Thoracic aorta (tissue), 2 donors: ENCODE measurements around the gene EFR3B. TPM values are rescaled to one million over a fixed set of nuclear protein-coding genes. Genes with fewer than 3 reads are reported as not detected.

Experiments used
- ATAC-seq: fragments of 150-250 bp; one replicate; pipeline ENCODE4 v1.8.0; 2017; ENCODE audit warnings: low read depth; ENCODE audit not compliant: insufficient number of reproducible peaks, low FRiP score
- DNase-seq: peaks from one replicate; pipeline ENCODE4 v3.0.0-alpha.2; 2020; ENCODE audit warnings: low spot score
- H3K27ac ChIP-seq, 2 donors: fragments of 200-600 bp; sonication (generic); 1 replicate in 1 of 2; 2 replicates in 1 of 2; pipeline ENCODE4 v1.5.1; 2016; ENCODE audit warnings: mild to moderate bottlenecking in 2 of 2, moderate library complexity in 2 of 2
- H3K27me3 ChIP-seq: fragments of 200-600 bp; sonication (generic); replicated peaks from 2 replicates; pipeline ENCODE4 v1.6.0; 2016; ENCODE audit warnings: mild to moderate bottlenecking; ENCODE audit not compliant: insufficient read depth
- H3K36me3 ChIP-seq: fragments of 200-600 bp; sonication (generic); one replicate; pipeline ENCODE4 v1.5.1; 2016
- H3K4me1 ChIP-seq, 2 donors: fragments of 200-600 bp; sonication (generic); 1 replicate in 1 of 2; 2 replicates in 1 of 2; pipeline versions ENCODE4 v1.5.1 to v1.6.0; 2016; ENCODE audit warnings: low read depth in 2 of 2, mild to moderate bottlenecking in 1 of 2; ENCODE audit not compliant: control insufficient read depth in 1 of 2
- H3K4me3 ChIP-seq: fragments of 200-600 bp; sonication (generic); 2 replicates; pipeline ENCODE4 v1.5.1; 2016; ENCODE audit warnings: mild to moderate bottlenecking
- H3K9me3 ChIP-seq: fragments of 200-600 bp; sonication (generic); 2 replicates; pipeline ENCODE4 v1.5.1; 2016
- total RNA-seq, 2 donors: library from RNA; depleted of rRNA; stranded (reverse); fragments of >200 nt; gene quantifications; one replicate each; pipeline versions ENCODE4 v1.1.0 to v1.2.3, GENCODE V29; 2016
- TF ChIP-seq, protein P1 (sequence below): fragments of 200-600 bp; sonication (generic); IDR thresholded peaks from one replicate; pipeline ENCODE4 v1.5.1; 2019; ENCODE audit warnings: antibody characterized with exemption

EFR3B gene
- total RNA-seq, 2 donors from 2014 or later, result 0.81 to 1.4 TPM

DNA sequence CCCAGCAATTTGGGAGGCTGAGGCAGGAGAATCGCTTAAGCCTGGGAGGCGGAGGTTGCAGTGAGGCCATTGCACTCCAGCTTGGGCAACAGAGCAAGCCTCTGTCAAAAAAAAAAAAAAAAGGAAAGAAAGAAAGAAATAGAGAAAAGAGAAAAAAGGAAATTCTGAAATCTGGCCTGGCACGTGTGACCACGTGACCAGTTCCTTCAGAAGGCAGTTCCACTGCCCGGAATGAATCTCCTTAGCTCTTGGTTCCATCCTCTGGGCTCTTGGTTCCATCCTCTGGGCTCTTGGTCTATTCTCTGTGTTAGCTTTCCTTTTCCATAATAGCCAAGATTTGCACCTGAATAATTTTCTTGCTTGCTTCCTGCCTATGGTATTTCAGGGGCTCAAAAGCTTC lies 131.8 kb downstream of the EFR3B start:
- no peaks in the 10 kb centered on the region for H3K9me3 ChIP-seq
- no peak overlapping the region for H3K4me3 ChIP-seq
- TF ChIP-seq, protein P1, sequence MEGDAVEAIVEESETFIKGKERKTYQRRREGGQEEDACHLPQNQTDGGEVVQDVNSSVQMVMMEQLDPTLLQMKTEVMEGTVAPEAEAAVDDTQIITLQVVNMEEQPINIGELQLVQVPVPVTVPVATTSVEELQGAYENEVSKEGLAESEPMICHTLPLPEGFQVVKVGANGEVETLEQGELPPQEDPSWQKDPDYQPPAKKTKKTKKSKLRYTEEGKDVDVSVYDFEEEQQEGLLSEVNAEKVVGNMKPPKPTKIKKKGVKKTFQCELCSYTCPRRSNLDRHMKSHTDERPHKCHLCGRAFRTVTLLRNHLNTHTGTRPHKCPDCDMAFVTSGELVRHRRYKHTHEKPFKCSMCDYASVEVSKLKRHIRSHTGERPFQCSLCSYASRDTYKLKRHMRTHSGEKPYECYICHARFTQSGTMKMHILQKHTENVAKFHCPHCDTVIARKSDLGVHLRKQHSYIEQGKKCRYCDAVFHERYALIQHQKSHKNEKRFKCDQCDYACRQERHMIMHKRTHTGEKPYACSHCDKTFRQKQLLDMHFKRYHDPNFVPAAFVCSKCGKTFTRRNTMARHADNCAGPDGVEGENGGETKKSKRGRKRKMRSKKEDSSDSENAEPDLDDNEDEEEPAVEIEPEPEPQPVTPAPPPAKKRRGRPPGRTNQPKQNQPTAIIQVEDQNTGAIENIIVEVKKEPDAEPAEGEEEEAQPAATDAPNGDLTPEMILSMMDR, result no peak
- DNase-seq (no peak), ATAC-seq (no peak)
- H3K36me3 ChIP-seq, result no peaks in the 10 kb centered on the region
- H3K27me3 ChIP-seq, result no peaks in the 10 kb centered on the region
- H3K27ac ChIP-seq, result no peak overlapping the region
- H3K4me1 ChIP-seq, result peaks cover under 1 to 1% of the 10 kb centered on the region in 2 donors

DNA sequence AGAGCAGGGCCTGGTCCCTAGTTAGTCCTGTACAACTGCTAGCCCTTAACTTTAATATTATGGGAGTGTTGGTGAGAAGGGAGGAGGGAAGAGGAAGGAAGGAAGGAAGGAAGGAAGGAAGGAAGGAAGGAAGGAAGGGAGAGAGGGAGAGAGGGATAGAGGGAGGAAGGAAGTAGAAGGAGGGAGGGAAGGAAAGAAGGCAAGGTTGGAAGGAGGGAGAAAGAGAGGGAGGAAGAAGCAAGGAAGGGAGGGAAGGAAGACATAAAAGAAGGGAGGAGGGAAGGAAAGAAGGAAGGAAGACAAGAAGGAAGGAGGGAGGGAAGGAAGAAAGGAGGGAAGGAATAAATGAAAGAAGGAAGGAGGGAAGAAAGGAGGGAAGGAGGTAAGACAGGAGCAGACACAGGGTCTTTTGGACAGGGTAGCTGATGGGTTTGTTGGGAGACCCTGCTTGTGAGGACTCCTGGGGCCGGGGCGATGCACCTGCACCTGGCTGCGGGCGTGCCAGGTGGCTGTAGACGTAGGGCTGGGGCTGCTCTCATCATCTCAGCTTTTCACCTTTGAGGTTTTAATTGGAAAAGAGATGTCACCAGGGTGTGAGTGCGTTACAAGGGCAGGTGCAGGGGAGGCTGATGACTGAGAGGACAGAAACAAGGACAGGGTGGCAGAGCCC lies 132.5 kb downstream of the EFR3B start:
- ATAC-seq (no peak), DNase-seq (no peak)
- no peaks in the 10 kb centered on the region for H3K27me3 ChIP-seq
- no peak overlapping the region for H3K4me3 ChIP-seq
- H3K36me3 ChIP-seq, result no peaks in the 10 kb centered on the region
- no peaks in the 10 kb centered on the region for H3K4me1 ChIP-seq
- no peaks in the 10 kb centered on the region for H3K9me3 ChIP-seq
- H3K27ac ChIP-seq, result no peak overlapping the region
- TF ChIP-seq, protein P1, result no peak

DNA sequence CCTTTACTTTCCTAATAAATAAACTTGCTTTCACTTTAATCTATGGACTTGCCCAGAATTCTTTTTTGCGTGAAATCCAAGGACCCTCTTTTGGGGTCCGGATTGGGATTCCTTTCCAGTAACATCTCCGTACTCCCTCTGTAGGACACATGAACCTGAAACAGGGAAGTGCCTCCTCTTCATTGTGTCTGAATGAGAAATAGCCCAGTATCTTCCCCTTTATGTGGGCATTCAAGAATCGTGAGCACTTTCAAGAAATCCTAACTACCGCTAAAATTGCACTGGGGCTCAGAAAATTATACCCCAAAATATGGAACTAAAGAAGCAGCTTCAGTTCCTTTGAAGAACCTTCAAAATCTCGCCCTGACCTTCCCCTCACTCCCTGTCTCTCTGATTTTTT lies 134.3 kb downstream of the EFR3B start:
- no peaks in the 10 kb centered on the region for H3K27me3 ChIP-seq
- H3K9me3 ChIP-seq, result no peaks in the 10 kb centered on the region
- no peak overlapping the region for H3K4me3 ChIP-seq
- TF ChIP-seq, protein P1, result no peak
- no peak for ATAC-seq
- no peaks in the 10 kb centered on the region for H3K36me3 ChIP-seq
- DNase-seq, result no peak
- no peaks in the 10 kb centered on the region for H3K4me1 ChIP-seq
- H3K27ac ChIP-seq, result no peak overlapping the region

DNA sequence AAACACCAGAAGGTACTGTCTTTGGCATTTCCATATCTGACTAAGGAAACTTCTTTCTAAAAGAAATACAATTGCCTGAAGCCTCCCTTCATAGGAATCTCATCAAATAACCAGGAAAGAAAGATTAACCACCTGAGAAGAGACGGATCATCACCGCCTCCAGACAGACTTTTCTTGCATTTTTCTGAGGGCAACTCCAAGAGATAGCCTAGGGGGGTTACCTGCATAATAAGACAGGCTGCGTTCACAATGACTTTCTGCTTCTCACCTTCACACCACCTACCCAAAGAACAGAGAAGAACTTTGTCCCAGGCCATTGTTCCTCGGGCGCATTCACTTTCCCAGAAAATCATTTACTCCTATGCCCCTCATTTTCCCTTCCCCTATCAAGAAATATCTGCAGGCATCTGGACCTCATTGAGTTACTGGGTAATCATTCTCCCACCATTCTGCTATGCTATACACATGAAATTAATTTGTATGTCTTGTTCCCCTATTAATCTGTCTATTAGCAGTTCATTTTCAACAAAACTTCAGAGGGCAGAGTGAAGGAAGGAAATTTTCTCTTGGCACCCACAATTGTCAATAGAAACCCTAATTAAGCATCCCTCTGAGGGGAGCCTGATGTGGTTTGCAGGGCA lies 134.8 kb downstream of the EFR3B start:
- no peaks in the 10 kb centered on the region for H3K9me3 ChIP-seq
- H3K27ac ChIP-seq, result no peak overlapping the region
- ATAC-seq (no peak), DNase-seq (no peak)
- TF ChIP-seq, protein P1, result no peak
- no peaks in the 10 kb centered on the region for H3K4me1 ChIP-seq
- no peaks in the 10 kb centered on the region for H3K36me3 ChIP-seq
- no peak overlapping the region for H3K4me3 ChIP-seq
- no peaks in the 10 kb centered on the region for H3K27me3 ChIP-seq

DNA sequence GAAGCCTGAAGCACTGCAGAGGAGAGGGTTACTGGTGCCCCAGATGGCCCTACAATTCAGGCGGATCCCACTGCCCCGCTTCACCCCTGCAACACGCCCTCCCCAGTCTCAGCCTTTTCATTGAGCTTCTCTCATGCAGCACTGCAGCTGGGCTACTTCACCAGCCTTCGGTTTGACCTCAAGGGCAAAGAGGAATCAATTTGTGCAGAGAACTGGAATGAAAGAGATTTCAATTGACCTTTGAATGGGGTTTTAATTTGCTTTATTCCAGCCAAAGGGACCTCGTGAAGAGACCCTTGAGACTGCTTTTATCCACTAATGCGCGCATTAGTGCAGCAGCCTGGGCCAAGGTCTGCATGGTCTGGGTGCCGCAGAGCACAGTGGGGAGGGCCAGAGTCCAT lies 135.3 kb downstream of the EFR3B start:
- H3K27me3 ChIP-seq, result no peaks in the 10 kb centered on the region
- no peaks in the 10 kb centered on the region for H3K9me3 ChIP-seq
- no peaks in the 10 kb centered on the region for H3K36me3 ChIP-seq
- no peak overlapping the region for H3K4me3 ChIP-seq
- DNase-seq, result no peak
- TF ChIP-seq, protein P1, result no peak
- no peak for ATAC-seq
- no peaks in the 10 kb centered on the region for H3K4me1 ChIP-seq
- H3K27ac ChIP-seq, result no peak overlapping the region
